Measurements from ENCODE around the gene KLF13. TPM values are rescaled to one million over a fixed set of nuclear protein-coding genes. Genes with fewer than 3 reads are reported as not detected.

Gene KLF13
- total RNA-seq, 2 experiments from 2014 or later, result 134 to 145 TPM

DNA sequence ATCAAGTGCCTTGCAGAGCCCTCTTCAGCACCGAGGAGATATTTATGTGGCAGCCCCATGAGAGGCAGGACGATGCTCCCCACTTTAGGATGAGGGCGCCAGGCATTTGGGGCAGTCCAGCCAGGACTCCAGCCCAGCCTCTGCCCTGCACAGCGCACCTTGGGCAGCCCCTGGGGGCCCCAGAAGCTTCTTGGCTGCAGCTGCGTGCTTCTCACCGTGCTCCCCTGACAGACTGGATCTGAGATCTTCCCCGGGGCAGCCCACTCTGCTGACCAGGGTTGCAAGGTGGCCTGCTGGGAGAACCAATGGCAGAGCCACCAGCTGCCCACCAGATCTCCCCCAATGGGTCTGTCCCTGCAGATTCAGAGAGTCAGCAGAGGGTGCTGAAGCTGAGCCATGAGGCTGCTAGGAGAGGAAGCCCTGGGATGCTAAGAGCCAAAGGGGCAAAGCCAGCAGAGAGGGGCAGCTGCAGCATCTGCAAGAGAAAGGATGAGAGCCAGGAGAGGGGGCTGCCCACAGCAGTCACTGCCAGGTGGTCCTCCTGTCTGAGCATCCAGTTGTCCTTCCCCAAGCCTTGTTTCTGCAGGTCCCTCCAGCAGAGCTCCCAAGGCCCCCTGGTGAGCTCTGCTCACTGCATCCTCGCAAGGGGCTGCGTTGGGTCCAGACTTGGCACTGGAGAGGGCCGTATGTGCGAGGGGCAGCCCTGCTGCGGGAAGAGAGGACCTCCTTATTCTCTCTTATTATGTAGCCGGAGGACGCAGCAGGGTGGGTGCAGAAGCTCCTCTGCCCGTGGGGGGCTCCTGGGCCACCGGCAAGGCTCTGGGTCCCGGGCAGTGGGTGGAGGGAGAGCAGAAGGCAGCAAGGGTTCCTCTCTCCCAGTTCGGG is 14.7 kb upstream of the KLF13 start:
- Mint-ChIP-seq H3K4me3 (no peak overlapping the region), H3K27ac (no peak overlapping the region), H3K9me3 (peaks cover 9% of the 10 kb centered on the region), H3K36me3 (no peaks in the 10 kb centered on the region), H3K27me3 (no peaks in the 10 kb centered on the region), H3K4me1 (ENCODE audit: low read depth) (peaks cover 10% of the 10 kb centered on the region)
- ChIA-PET POLR2A (no interaction called here), CTCF (interaction anchor here (1.1 kb wide), 1 partner anchor 99 kb away, joined by 3 read pairs; no protein-coding TSS in a partner anchor)
- DNase-seq, result no peak
- intact Hi-C loops (cut with micrococcal nuclease), result no loop called here

DNA sequence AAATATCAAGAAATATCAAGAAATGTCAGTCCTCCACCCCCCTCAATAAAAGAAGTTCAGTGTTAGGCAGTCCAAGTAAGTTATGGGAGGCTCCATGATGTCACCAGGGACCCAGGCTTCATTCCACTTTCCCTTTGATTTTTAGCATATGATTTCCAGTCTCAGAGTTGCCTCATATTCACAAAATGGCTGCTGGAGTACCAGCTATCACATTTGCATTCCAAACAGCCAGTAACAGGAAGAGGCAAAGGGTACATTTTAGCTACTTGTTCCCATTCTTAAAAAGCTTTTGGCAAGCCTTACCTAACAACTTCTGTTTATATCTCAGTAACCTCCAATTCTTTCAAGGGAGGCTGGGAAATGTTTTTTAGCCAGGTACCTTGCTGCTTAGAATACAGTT is 13.4 kb upstream of the KLF13 start:
- Mint-ChIP-seq H3K4me3 (no peak overlapping the region), H3K27ac (no peak overlapping the region), H3K36me3 (no peaks in the 10 kb centered on the region), H3K4me1 (ENCODE audit: low read depth) (peaks cover 15% of the 10 kb centered on the region), H3K27me3 (no peaks in the 10 kb centered on the region), H3K9me3 (peaks cover 9% of the 10 kb centered on the region)
- ChIA-PET POLR2A (interaction anchor here (0.9 kb wide), 1 partner anchor 121 kb away, joined by 3 read pairs; no protein-coding TSS in a partner anchor), CTCF (interaction anchor here (1.1 kb wide), 1 partner anchor 100 kb away, joined by 3 read pairs; no protein-coding TSS in a partner anchor)
- intact Hi-C loops (cut with micrococcal nuclease), result no loop called here
- no peak for DNase-seq

- DNase-seq, result no peak
- peaks cover 15% of the 10 kb centered on the region for H3K4me1 Mint-ChIP-seq (ENCODE audit: low read depth)
- no peak overlapping the region for H3K4me3 Mint-ChIP-seq
- peaks cover 9% of the 10 kb centered on the region for H3K9me3 Mint-ChIP-seq
- no peaks in the 10 kb centered on the region for H3K27me3 Mint-ChIP-seq
- intact Hi-C loops (cut with micrococcal nuclease), result no loop called here
- H3K36me3 Mint-ChIP-seq, result no peaks in the 10 kb centered on the region
- H3K27ac Mint-ChIP-seq, result no peak overlapping the region
- ChIA-PET CTCF (no interaction called here), POLR2A (no interaction called here)
Measured at GRCh38 chr15:31314380-31314779, 12.3 kb upstream of the KLF13 start.

DNA sequence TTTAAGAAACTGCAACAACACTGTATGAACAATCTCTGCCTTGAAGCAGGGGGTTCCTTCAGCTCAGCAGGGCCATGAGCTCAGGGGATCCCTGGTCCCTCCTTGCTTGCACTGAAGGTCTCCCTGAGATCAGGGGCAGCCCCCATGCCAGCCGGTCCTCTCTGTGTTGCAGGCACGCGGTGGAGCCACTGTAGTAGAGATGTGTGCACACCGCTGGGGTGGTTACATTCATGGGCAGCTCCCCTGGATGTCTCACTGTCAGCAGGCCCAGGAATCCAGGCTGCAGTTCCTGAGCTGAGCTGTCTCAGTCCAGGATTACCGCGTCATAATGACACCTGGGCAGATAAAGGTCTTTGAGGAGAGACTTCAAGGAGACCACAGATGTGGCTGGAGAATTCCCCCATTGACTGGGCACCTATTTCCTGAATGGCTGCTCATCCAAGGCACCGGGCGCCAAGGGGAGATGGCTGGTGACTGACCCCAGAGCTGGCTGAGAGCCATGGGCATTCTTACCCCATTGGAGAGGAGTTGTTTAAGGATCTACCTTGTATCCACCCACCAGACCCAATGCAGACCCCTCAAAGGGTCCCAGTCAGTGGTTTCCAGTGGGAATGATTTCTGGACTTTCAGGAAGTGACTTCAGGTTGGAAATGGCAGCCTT is 10.4 kb upstream of the KLF13 start:
- CTCF ChIA-PET, result interaction anchor here (1.1 kb wide), 1 partner anchor 13 kb away, joined by 4 read pairs; no protein-coding TSS in a partner anchor
- DNase-seq, result no peak
- H3K27ac Mint-ChIP-seq, result no peak overlapping the region

GRCh38 chr15:31317017-31317416 is 9.6 kb upstream of the KLF13 start:
- H3K9me3 Mint-ChIP-seq, result peaks cover 16% of the 10 kb centered on the region
- no peaks in the 10 kb centered on the region for H3K36me3 Mint-ChIP-seq
- DNase-seq, result no peak
- ChIA-PET POLR2A (interaction anchor here (0.8 kb wide), 1 partner anchor 9 kb away, joined by 3 read pairs; the partner anchor contains the start of gene KLF13), CTCF (interaction anchor here (1.1 kb wide), 1 partner anchor 14 kb away, joined by 4 read pairs; no protein-coding TSS in a partner anchor)
- no peak overlapping the region for H3K4me3 Mint-ChIP-seq
- intact Hi-C loops (cut with micrococcal nuclease), result no loop called here
- no peak overlapping the region for H3K27ac Mint-ChIP-seq
- H3K4me1 Mint-ChIP-seq (ENCODE audit: low read depth), result peaks cover 18% of the 10 kb centered on the region
- H3K27me3 Mint-ChIP-seq, result no peaks in the 10 kb centered on the region

More for the DNA sequence above, 10.4 kb upstream of the KLF13 start:
- Mint-ChIP-seq H3K27me3 (no peaks in the 10 kb centered on the region), H3K4me3 (no peak overlapping the region), H3K4me1 (ENCODE audit: low read depth) (peaks cover 18% of the 10 kb centered on the region), H3K9me3 (peaks cover 11% of the 10 kb centered on the region), H3K36me3 (no peaks in the 10 kb centered on the region)
- intact Hi-C loops (cut with micrococcal nuclease), result no loop called here
- POLR2A ChIA-PET, result no interaction called here

DNA sequence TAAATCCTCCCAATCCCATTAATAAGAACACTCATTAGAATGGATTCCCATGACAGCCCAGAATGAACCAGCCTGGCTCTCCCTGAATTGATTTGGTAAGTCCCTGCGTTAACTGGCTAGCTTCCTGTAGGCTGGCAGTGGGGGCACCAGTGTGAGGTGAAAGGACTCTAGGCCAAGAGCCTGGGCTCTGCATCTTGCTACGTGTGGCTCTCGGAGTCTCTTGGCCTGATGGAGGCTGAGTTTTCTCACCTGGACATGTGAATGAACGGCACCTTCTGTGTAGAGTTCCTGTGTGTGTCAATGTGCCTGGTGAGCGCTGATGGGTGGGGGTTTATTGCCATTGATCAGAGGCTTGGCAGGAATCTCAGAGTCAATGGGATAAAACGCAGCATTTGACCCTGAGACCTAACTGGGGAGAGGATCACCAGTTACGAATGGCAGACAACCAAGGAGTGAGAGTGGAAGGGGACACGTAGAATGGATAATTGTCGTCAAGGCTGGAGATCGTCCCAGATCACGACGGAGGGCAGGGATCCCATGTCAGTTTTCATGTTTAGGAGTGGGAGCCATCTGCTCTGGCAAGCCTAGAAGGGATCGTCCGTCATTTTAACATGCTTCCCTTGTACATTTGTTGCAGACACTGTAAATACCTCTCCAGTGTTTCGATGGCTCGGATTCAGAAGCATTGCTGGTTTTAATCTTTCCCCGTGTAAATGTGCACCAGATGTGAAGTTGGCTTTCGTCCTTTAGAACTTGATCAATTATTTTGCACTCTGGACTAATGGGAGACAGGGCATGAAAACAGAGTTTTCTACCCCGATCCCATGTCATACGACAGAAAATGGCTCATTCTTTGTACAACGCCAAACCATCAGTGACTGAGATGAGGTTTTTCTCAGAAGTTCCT is 9.0 kb upstream of the KLF13 start:
- ChIA-PET CTCF (interaction anchor here (1.1 kb wide), 1 partner anchor 14 kb away, joined by 4 read pairs; no protein-coding TSS in a partner anchor), POLR2A (interaction anchor here (0.8 kb wide), 1 partner anchor 9 kb away, joined by 3 read pairs; the partner anchor contains the start of gene KLF13)
- Mint-ChIP-seq H3K27ac (no peak overlapping the region), H3K27me3 (no peaks in the 10 kb centered on the region), H3K4me3 (no peak overlapping the region), H3K4me1 (ENCODE audit: low read depth) (peaks cover 18% of the 10 kb centered on the region), H3K9me3 (peaks cover 16% of the 10 kb centered on the region), H3K36me3 (no peaks in the 10 kb centered on the region)
- DNase-seq, result no peak
- intact Hi-C loops (cut with micrococcal nuclease), result no loop called here

DNA sequence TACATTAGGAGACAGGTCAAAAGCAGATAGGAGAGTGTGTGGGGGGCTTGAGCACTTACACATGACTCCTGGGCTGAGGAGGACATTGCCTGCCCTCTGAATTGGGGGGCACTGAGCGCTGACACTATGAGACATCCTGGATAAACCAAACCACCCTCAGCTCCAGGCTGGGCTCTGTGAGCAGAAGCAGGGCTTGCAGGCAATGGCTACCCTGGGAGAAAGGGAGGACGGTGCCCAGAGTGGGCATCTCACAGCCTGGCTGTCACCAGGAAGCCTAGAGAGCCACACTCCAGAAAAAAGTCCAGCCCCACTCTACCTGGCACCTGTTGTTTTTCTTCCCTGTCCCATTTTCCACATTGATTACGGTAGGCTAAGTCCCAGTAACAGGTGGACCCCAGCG is 8.2 kb upstream of the KLF13 start:
- DNase-seq, result no peak
- CTCF ChIA-PET, result no interaction called here

GRCh38 chr15:31320022-31320421 is 6.6 kb upstream of the KLF13 start:
- peaks cover 27% of the 10 kb centered on the region for H3K4me1 Mint-ChIP-seq (ENCODE audit: low read depth)
- H3K27ac Mint-ChIP-seq, result no peak overlapping the region
- H3K9me3 Mint-ChIP-seq, result peaks cover 7% of the 10 kb centered on the region
- H3K27me3 Mint-ChIP-seq, result no peaks in the 10 kb centered on the region
- intact Hi-C loops (cut with micrococcal nuclease), result loop anchor here (10.0 kb wide), 1 partner anchor 325 kb away; the partner anchor contains the start of gene MTMR10
- ChIA-PET CTCF (interaction anchor here (0.9 to 1.5 kb wide), 2 partner anchors 9 to 115 kb away, joined by 3 read pairs; no protein-coding TSS in a partner anchor), POLR2A (no interaction called here)
- H3K4me3 Mint-ChIP-seq, result no peak overlapping the region
- H3K36me3 Mint-ChIP-seq, result no peaks in the 10 kb centered on the region
- no peak for DNase-seq

More for the DNA sequence above, 8.2 kb upstream of the KLF13 start:
- peaks cover 18% of the 10 kb centered on the region for H3K4me1 Mint-ChIP-seq (ENCODE audit: low read depth)
- H3K27me3 Mint-ChIP-seq, result no peaks in the 10 kb centered on the region
- no peak overlapping the region for H3K4me3 Mint-ChIP-seq
- H3K36me3 Mint-ChIP-seq, result no peaks in the 10 kb centered on the region
- POLR2A ChIA-PET, result no interaction called here
- no peak overlapping the region for H3K27ac Mint-ChIP-seq
- peaks cover 11% of the 10 kb centered on the region for H3K9me3 Mint-ChIP-seq
- intact Hi-C loops (cut with micrococcal nuclease), result no loop called here

DNA sequence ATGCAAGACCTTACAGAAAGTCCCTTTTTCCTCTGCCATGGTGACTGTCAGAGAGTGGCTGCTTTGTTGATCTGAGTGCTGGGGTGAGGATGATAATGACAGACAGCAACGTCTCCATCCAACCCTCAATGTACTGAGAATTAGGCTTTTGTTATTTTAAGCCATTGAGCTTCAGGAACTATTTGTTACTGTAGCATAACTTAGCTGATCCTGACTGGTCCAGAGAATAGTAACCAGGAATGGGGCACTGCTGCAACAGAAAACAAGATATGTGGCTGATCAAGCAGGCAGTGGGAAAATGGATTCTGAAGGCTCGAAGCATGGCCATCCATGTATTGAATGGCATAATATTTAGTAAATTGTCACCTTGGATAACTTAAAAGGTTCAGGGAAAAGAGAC is 5.2 kb upstream of the KLF13 start:
- H3K4me1 Mint-ChIP-seq (ENCODE audit: low read depth), result peaks cover 24% of the 10 kb centered on the region
- no peak for DNase-seq
- intact Hi-C loops (cut with micrococcal nuclease), result loop anchor here (10.0 kb wide), 1 partner anchor 327 kb away; the partner anchor contains the start of gene MTMR10
- POLR2A ChIA-PET, result no interaction called here
- H3K9me3 Mint-ChIP-seq, result peaks cover 7% of the 10 kb centered on the region
- no peak overlapping the region for H3K4me3 Mint-ChIP-seq
- H3K27ac Mint-ChIP-seq, result no peak overlapping the region
- no peaks in the 10 kb centered on the region for H3K36me3 Mint-ChIP-seq
- CTCF ChIA-PET, result interaction anchor here (1.5 kb wide), 1 partner anchor 114 kb away, joined by 3 read pairs; no protein-coding TSS in a partner anchor
- no peaks in the 10 kb centered on the region for H3K27me3 Mint-ChIP-seq

- CTCF ChIA-PET, result interaction anchor here (0.8 to 0.9 kb wide), 2 partner anchors 37 to 112 kb away, joined by 3 read pairs; no protein-coding TSS in a partner anchor
- POLR2A ChIA-PET, result no interaction called here
- DNase-seq, result no peak
- Mint-ChIP-seq H3K4me3 (no peak overlapping the region), H3K36me3 (no peaks in the 10 kb centered on the region), H3K4me1 (ENCODE audit: low read depth) (peaks cover 14% of the 10 kb centered on the region), H3K9me3 (peaks cover 7% of the 10 kb centered on the region), H3K27me3 (no peaks in the 10 kb centered on the region), H3K27ac (no peak overlapping the region)
- intact Hi-C loops (cut with micrococcal nuclease), result loop anchor here (10.0 kb wide), 1 partner anchor 328 kb away; the partner anchor contains the start of gene MTMR10
Measured at GRCh38 chr15:31322504-31322903, 4.1 kb upstream of the KLF13 start.

GRCh38 chr15:31323627-31324026 is 3.0 kb upstream of the KLF13 start:
- intact Hi-C loops (cut with micrococcal nuclease), result loop anchor here (10.0 kb wide), 1 partner anchor 329 kb away; the partner anchor contains the start of gene MTMR10
- no peak overlapping the region for H3K27ac Mint-ChIP-seq
- peaks cover 4% of the 10 kb centered on the region for H3K36me3 Mint-ChIP-seq
- H3K27me3 Mint-ChIP-seq, result no peaks in the 10 kb centered on the region
- ChIA-PET POLR2A (no interaction called here), CTCF (interaction anchor here (0.9 to 1.8 kb wide), 3 partner anchors 36 to 109 kb away, joined by 3 to 6 read pairs (median 4); no protein-coding TSS in a partner anchor)
- no peak for DNase-seq
- peaks cover 14% of the 10 kb centered on the region for H3K4me1 Mint-ChIP-seq (ENCODE audit: low read depth)
- no peak overlapping the region for H3K4me3 Mint-ChIP-seq
- H3K9me3 Mint-ChIP-seq, result peaks cover 7% of the 10 kb centered on the region

All from activated CD4-positive, alpha-beta memory T cell treated with anti-CD3 and anti-CD28 coated beads for 36 hours (primary cell).